ENCODE measurements around the gene ENO4. TPM values are rescaled to one million over a fixed set of nuclear protein-coding genes. Genes with fewer than 3 reads are reported as not detected.

The ENO4 gene
- total RNA-seq, 1 experiment from 2014 or later = 0.22 TPM

GRCh38 chr10:116802474-116802873 is 46.8 kb upstream of the ENO4 start (continued):
- TF ChIP-seq REST (IDR thresholded peaks at IDR 0.05; ENCODE audit: low read depth) (no peak), CEBPB (IDR thresholded peaks at IDR 0.05; ENCODE audit: low read depth) (no peak)

- no peaks in the 10 kb centered on the region for H3K9me3 ChIP-seq (ENCODE audit: control insufficient read depth in 1 of 2, insufficient read depth in 1 of 2, low read depth in 1 of 2, low read length in 2 of 2)
- H3K4me1 ChIP-seq (ENCODE audit: control insufficient read depth in 1 of 2, insufficient read depth in 2 of 2, low read length in 2 of 2) = no peaks in the 10 kb centered on the region
- H3K27ac ChIP-seq (ENCODE audit: low read depth, low read length) = no peak overlapping the region
- DNase-seq (ENCODE audit: low read depth, low spot score) (no peak), ATAC-seq (no peak)
- no peaks in the 10 kb centered on the region for H3K27me3 ChIP-seq (ENCODE audit: insufficient read depth, low read length)
- intact Hi-C loops (cut with micrococcal nuclease) = no loop called here
- no TSS peak for BruUV-seq (replicated peaks)
- no peaks in the 10 kb centered on the region for H3K79me2 ChIP-seq (ENCODE audit: insufficient read depth, low read length)
- no peak overlapping the region for H3K4me3 ChIP-seq (replicated peaks in 1 of 2; ENCODE audit: low read depth in 1 of 2, low read length in 2 of 2)
- no peak overlapping the region for H2AFZ ChIP-seq (ENCODE audit: low read depth, low read length, poor library complexity, severe bottlenecking)
- H3K9ac ChIP-seq (ENCODE audit: low read length) = no peak overlapping the region
- H4K20me1 ChIP-seq (ENCODE audit: insufficient read depth) = no peaks in the 10 kb centered on the region
- no peak overlapping the region for H3K4me2 ChIP-seq (ENCODE audit: low read length)
- ChIA-PET CTCF (interaction anchor here (25.9 kb wide), 1 partner anchor 369 kb away, joined by 629 read pairs; no protein-coding TSS in a partner anchor), RAD21 (ENCODE audit: low non-redundant PET in 1 of 2, low total read pairs in 2 of 2, uncharacterized antibody in 2 of 2, unreplicated experiment in 2 of 2) (no interaction called here), POLR2A (no interaction called here)
- no peaks in the 10 kb centered on the region for H3K9me2 ChIP-seq (ENCODE audit: insufficient read depth)
- H3K36me3 ChIP-seq (ENCODE audit: control insufficient read depth in 1 of 2, insufficient read depth in 2 of 2, low read length in 2 of 2) = no peaks in the 10 kb centered on the region
- TF ChIP-seq CEBPB (IDR thresholded peaks at IDR 0.05; ENCODE audit: low read depth) (no peak), REST (IDR thresholded peaks at IDR 0.05; ENCODE audit: low read depth) (no peak), SRF (IDR thresholded peaks at IDR 0.05; ENCODE audit: low read depth) (no peak), POLR2AphosphoS5 (IDR thresholded peaks at IDR 0.05; ENCODE audit: low read depth, low read length) (no peak), SIN3A (IDR thresholded peaks at IDR 0.05; ENCODE audit: low read depth) (no peak), ATF3 (IDR thresholded peaks at IDR 0.05) (no peak), RAD21 (IDR thresholded peaks at IDR 0.05; ENCODE audit: low read depth) (no peak), POLR2A (IDR thresholded peaks at IDR 0.05; ENCODE audit: borderline replicate concordance, extremely low read depth, insufficient read depth, insufficient read length) (no peak), MAX (IDR thresholded peaks at IDR 0.05) (no peak), FOSL1 (IDR thresholded peaks at IDR 0.05; ENCODE audit: low read depth) (no peak)
Observed at GRCh38 chr10:116802876-116803275, 46.4 kb upstream of the ENO4 start.

All from HCT116 (cell line).